H1 (cell line): Measurements from ENCODE around the gene SPTBN5. TPM values are rescaled to one million over a fixed set of nuclear protein-coding genes. Genes with fewer than 3 reads are reported as not detected.

Experiments used
- POU5F1 ChIP-seq: IDR thresholded peaks from 2 replicates; pipeline ENCODE4 v1.6.1; 2011; ENCODE audit warnings: low read depth, mild to moderate bottlenecking, low read length, moderate library complexity
- SP2 ChIP-seq: IDR thresholded peaks from 2 replicates; pipeline ENCODE4 v1.6.1; 2012; ENCODE audit warnings: mild to moderate bottlenecking, low read length, inconsistent platforms
- polyA plus RNA-seq, 7 experiments: library from polyadenylated mRNA; depleted of rRNA in 3 of 7; stranded (reverse) in 5 of 7; unstranded in 2 of 7; fragments of >200 nt in 5 of 7; fragments of 200-250 nt in 2 of 7; gene quantifications; 1 replicate in 5 of 7; 2 replicates in 1 of 7; 4 replicates in 1 of 7; pipeline versions ENCODE4 v1.2.1 to v1.2.3, GENCODE V29; 2011 to 2013; ENCODE audit warnings: missing spikeins in 2 of 7, mixed read lengths in 2 of 7
- total RNA-seq: library from RNA; stranded (reverse); fragmentation: NEBNext Ultra II Directional; extraction: Animal tissue kit (Norgen Biotek cat#: 25700); gene quantifications from 2 replicates; pipeline ENCODE4 v1.2.1, GENCODE V29; 2021

The SPTBN5 gene
- total and polyA plus RNA-seq, 2 of the 8 experiments (the other 6 are each of a cell fraction or from before 2014, with no cell fraction given), result 0.32 to 0.84 TPM

- no peak for TF ChIP-seq POU5F1
- no peak for TF ChIP-seq SP2
These were observed 94.4 kb downstream of the SPTBN5 start (continued) for GRCh38 chr15:41799488-41799805.
